Islet precursor cell (in vitro differentiated cells): Measurements from ENCODE around the gene CMIP.

Experiments used
- DNase-seq: peaks from one replicate; pipeline ENCODE4 v3.0.0-alpha.2; 2018

CMIP gene

DNA sequence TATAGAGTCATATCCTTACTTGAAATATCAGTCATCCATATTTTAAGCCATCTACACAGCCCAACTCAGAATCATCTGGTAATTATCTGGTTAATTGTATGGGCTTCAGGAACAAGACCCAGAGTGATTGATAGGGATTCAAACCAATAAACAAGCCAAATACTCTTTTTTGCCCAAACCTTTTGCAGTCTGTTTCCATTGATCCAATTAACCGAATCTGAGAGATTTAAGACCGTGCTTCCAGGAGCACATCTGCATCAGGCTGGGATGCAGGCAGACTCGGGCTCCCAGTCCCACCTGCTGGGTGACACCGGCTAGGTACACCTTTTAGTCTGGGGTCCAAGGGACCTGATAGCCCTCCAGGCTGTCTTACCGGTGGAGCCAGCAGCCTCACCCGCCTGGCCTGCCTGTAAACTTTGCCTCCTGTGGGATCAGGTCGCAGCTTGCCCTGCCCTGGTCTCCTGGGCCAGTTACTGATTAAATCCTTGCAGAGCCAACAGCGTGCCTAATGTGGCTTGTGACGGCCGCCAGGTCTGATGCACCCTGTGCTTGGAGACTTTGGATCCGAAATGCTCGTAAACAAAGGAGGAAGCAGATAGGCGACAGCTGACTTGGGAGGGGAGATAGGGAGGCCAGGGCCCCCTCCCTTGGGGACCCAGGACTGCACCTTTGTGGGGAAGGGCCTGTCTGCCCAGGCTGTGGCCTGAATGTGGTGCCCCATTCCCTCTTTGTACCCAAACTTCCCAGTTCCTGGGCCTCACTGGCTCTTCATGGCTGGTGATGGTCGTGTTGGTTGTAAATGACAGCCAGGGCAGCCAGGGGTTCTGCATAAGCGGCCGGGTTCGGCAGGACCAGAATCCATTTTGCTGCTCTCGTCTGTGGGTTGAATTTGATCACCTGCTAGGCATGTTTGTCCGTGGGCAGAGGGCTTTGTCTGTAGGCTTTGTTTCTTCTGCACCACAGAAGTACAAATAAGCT, 3.8 kb downstream of the CMIP start:
- peak; percentile 67 for DNase-seq

DNA sequence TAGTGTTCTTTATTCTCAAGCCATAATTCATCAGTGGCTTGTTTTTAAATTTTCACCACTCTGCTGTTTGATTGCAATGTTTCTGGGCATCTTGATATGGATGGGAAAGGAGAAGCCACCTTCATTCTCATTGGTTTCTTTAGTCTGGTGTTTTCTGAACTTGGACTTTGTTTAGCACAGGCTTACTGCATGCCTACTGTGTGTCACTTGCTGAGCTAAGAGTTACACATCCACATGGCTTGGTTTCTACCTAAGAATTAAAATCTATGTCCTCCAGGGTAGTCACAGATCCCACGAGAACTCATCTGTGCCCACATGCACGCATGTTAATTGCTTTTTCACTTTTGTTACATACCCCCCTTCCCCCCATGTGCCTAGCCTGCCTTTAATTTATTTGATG, 4.6 kb downstream of the CMIP start:
- DNase-seq, result no peak

- no peak for DNase-seq
These were observed 5.4 kb downstream of the CMIP start for GRCh38 chr16:81449899-81450608.

GRCh38 chr16:81450783-81451491, 6.3 kb downstream of the CMIP start:
- DNase-seq, result no peak

DNA sequence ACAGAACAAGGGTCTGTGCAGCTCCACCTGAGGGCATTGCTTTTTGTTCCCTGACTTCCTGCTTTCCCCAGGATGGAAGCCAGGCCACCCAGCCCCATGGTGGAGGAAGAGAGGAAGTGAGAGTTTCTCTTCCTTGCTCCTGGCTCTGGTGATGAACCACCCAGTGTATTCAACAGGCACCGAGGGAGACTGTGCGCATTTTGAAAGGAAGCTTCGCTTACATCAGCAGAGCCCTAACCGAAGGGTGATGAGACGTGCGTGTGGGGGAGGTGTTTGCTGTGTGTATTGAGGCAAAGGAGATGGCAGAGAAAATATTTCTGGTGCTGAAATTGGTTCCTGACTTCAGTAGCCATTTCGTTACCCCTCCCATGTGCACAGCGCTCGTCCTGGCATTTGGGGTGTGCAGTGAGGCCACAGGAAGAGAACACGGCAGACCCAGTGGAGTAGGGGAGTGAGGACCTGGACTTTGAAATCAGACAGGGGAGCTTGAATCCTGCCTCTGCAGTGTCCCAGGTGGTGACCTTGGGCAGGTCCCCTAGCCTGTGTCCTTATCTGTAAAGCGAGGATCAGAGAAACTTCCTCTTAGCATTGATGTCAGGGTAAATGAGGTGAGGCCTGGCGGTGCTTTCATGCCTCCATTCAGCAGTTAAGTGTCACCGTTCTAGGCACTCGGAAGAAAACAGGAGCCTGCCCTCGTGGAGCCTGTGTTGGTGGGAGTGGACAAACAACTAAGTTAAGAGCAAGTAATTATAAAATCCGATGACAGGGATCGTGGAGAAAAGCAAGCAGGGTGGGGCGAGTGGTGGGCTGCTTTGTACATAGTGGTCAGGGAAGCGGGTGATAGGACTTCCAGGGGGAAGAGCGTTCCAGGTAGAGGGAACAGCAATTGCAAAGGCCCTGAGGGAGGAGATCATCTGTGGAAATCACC, 7.4 kb downstream of the CMIP start:
- DNase-seq, result no peak

- DNase-seq, result no peak
These were observed 8.6 kb downstream of the CMIP start for GRCh38 chr16:81453091-81453728.

GRCh38 chr16:81454044-81454443, 9.4 kb downstream of the CMIP start:
- DNase-seq, result no peak

DNA sequence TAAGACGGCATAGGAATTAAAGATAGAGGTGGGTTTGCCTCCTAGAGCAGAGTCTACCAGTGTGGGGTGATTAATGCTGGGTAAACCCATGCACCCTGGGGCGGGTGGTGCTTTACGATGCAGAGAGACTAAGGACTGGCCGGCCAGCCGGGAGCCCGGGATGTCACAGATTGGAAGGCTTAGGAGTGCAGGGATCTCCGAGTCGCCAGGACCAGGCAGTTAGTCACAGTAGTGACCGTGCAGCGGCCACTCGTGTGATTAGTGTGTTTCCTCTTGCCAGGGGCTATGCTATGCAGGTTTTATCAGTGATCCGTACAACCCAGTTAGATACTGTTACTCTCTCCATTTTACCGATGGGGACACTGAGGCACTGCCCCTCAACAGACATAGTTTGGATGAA, 10.4 kb downstream of the CMIP start:
- peak; percentile 61 for DNase-seq

GRCh38 chr16:81455720-81456494, 11.3 kb downstream of the CMIP start:
- DNase-seq, result no peak

- DNase-seq, result no peak
These were observed 12.1 kb downstream of the CMIP start for GRCh38 chr16:81456523-81457325.

DNA sequence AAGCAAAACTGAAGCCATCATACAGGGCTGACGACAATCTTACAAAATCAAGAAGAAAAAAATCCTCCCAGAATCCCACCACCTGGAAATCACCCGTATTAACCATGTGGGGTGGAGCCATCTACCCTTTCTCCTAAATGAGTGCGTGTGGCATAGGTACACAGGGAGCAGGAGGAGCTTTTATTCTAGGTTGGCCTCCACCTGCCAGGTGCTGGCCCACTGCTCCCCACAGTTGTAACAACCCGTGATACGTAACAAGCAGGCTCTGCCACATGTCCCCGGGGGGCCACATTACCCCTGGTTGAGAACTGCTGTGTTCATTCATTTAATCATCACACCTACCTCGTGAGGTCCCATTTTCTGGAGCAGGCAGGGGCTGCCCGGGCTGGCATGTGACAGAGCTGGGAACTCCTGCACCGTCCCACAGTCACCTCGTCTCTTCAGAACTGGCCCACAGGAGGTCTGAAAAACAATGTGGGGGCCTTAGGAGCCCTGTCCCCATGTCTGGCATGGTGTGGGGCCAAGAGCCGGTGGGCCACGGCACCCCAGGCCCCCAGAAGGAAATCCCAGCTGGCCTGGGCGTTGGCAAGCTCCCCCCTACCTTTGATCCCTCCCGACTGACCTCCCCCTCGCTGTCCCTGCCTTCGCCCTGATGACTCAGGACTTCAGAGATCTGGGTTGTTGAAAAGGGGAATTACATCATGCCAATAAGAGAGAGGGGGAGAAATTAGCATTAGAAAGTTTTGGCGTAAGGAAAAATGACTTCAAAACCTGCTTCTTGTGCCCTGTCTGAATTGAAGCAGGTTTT, 12.9 kb downstream of the CMIP start:
- DNase-seq, result no peak

GRCh38 chr16:81458149-81458669, 13.6 kb downstream of the CMIP start:
- no peak for DNase-seq

- DNase-seq, result no peak
These were observed 14.4 kb downstream of the CMIP start for GRCh38 chr16:81458827-81459598.

DNA sequence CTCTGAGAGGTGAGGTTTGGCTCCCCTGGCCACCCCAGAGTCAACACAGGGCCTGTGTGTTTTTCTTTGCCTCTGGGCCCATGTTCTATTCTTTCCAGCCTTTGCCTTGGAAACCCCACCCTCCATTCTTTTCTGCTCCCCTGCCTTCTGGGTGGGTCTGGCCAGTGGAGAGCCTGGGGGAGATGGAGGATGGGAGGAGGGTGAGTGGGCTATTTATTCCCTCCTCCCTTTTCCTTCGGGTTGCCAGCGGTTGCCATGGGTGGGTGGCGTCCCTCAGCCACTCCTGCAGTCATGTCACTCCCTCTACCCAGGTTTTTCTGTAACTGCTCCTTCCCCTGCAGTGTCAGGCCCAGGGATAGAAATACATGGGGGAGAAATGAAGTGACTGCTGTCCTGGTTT, 15.5 kb downstream of the CMIP start:
- DNase-seq, result no peak

DNA sequence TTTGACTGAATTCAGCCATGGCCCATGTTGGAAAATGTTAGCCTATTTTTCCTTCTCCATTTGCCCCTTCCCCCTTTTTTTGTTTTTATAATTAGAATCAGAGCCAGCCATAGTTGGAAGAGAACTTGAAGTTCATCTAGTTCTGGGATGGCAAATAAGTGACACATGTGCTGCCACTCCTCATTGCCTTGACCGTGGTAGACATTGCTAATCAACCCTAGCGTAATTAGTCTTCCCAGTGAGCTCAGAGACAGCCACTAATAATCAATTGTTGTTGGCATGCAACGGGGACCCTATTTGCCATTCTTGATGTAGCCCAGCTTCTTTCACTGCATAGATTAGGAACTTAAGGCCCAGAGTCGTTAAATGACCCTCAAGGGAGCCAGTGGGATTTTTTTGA, 16.6 kb downstream of the CMIP start:
- no peak for DNase-seq

DNA sequence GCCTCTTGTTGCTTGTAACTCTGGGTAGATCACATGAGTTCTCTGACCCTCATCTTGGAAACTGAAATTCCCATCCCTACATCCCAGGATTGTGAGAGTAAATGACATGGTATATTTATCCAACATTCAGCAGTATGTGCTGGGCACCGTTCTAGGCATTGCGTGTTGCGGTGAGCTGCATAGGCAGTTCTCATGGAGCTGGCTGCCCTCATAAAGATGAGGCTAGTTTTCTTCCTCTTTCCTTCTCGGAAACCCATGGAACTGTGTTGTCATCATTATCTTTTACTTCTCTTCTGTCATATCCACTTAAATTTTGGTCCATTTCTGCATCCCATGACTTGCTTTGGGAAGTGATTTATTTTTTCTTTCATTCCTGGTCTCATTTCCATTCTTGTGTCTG, 17.2 kb downstream of the CMIP start:
- no peak for DNase-seq

DNA sequence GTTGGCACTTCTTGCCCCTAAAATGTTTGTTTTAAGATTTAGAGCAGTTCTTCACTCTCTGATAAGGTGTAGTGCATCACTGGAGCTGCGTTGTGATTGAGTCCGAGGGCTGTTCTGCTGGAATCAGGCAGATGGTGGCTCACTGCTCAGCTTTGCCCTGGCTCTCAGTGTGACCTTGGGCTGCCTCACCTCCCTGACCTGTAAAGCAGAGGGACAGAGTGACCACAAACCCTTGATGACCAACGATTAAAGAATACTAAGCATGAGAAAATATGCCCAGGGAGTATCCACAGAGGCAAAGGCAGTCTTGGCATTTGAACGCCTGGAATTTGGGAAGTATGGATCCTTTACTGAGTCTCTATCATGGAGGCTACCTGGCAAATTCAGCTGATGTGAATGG, 18.1 kb downstream of the CMIP start:
- no peak for DNase-seq

DNA sequence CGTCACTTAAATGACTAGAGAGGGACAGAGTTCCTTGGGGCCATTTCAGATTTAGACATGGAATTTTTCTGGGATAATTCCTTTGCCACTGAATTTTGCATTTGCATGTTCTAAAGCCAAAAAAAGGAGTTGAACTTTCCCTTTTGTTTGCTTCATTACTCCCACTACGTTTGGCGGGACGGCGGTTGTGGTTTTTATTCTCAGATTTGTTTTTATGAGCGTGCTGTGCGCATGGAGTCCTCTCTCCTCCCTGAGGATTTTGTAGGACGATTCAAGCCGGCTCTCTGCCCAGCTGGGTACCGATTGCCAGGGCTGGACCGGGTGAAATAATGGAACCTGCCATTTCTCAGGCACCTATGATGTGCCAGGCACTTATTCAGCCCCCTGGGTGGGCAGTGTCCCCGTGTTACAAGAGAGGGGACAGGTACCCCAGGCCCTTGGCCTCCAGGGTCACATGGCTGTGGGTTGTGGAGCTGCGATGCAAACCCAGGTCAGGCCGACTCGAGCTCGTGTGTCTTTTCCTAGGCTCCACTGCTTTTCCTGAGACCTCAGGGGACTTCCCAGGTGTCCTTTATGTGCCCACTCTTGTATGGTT, 18.8 kb downstream of the CMIP start:
- DNase-seq, result no peak
